Measurements from ENCODE around the gene SLC9A7. TPM values are rescaled to one million over a fixed set of nuclear protein-coding genes. Genes with fewer than 3 reads are reported as not detected.
"Not testable (repeated sequence)": the region's sequence is repeated elsewhere in the genome, so short reads cannot be mapped to it uniquely, and the experiment has no call there.

Gene SLC9A7
- polyA plus RNA-seq, 4 donors: under 0.01 to 2.8 (median 1.4) TPM

- no peak for FAIRE-seq
- 63 to 74% (median 70%) methylated on average over 4 of the region's 4 CpGs for WGBS, 3 donors
These were observed 30.0 kb upstream of the SLC9A7 start for GRCh38 chrX:46788902-46789301.

GRCh38 chrX:46784437-46784836 is 25.5 kb upstream of the SLC9A7 start:
- DNase-seq; H3K4me1 ChIP-seq (ENCODE audit: control insufficient read depth in 3 of 3, insufficient read depth in 2 of 3, low read depth in 1 of 3, low read length in 2 of 3); FAIRE-seq; H3K4me3 ChIP-seq (ENCODE audit: low read depth in 1 of 3, low read length in 3 of 3); H3K9me3 ChIP-seq (ENCODE audit: control insufficient read depth in 2 of 2, insufficient read depth in 1 of 2, low read depth in 1 of 2, low read length in 1 of 2); H3K27ac ChIP-seq (ENCODE audit: low read depth in 1 of 3, low read length in 2 of 3); H3K36me3 ChIP-seq (ENCODE audit: control insufficient read depth in 3 of 3, insufficient read depth in 2 of 3, low read depth in 1 of 3, low read length in 3 of 3); H3K27me3 ChIP-seq (ENCODE audit: control insufficient read depth in 3 of 3, insufficient read depth in 3 of 3, low read length in 3 of 3): not testable (repeated sequence)

More at GRCh38 chrX:46788902-46789301, 30.0 kb upstream of the SLC9A7 start:
- no peak overlapping the region for H3K4me3 ChIP-seq (ENCODE audit: low read depth in 1 of 3, low read length in 3 of 3)
- peaks cover 0 to 13% (median 0%) of the 10 kb centered on the region in 3 donors for H3K4me1 ChIP-seq (ENCODE audit: control insufficient read depth in 3 of 3, insufficient read depth in 2 of 3, low read depth in 1 of 3, low read length in 2 of 3)
- no peak for DNase-seq
- H3K9me3 ChIP-seq (ENCODE audit: control insufficient read depth in 2 of 2, insufficient read depth in 1 of 2, low read depth in 1 of 2, low read length in 1 of 2): no peaks in the 10 kb centered on the region
- no peak overlapping the region for H3K27ac ChIP-seq (ENCODE audit: low read depth in 1 of 3, low read length in 2 of 3)
- no peaks in the 10 kb centered on the region for H3K27me3 ChIP-seq (ENCODE audit: control insufficient read depth in 3 of 3, insufficient read depth in 3 of 3, low read length in 3 of 3)
- H3K36me3 ChIP-seq (ENCODE audit: control insufficient read depth in 3 of 3, insufficient read depth in 2 of 3, low read depth in 1 of 3, low read length in 3 of 3): no peaks in the 10 kb centered on the region

GRCh38 chrX:46782034-46782433 is 23.1 kb upstream of the SLC9A7 start:
- WGBS, 3 donors: 71 to 94% (median 78%) methylated on average over 4 of the region's 4 CpGs
- Histone ChIP-seq H3K4me3 (ENCODE audit: low read depth in 1 of 3, low read length in 3 of 3) (no peak overlapping the region), H3K9me3 (ENCODE audit: control insufficient read depth in 2 of 2, insufficient read depth in 1 of 2, low read depth in 1 of 2, low read length in 1 of 2) (no peaks in the 10 kb centered on the region), H3K36me3 (ENCODE audit: control insufficient read depth in 3 of 3, insufficient read depth in 2 of 3, low read depth in 1 of 3, low read length in 3 of 3) (no peaks in the 10 kb centered on the region), H3K4me1 (ENCODE audit: control insufficient read depth in 3 of 3, insufficient read depth in 2 of 3, low read depth in 1 of 3, low read length in 2 of 3) (no peaks in the 10 kb centered on the region), H3K27ac (ENCODE audit: low read depth in 1 of 3, low read length in 2 of 3) (no peak overlapping the region), H3K27me3 (ENCODE audit: control insufficient read depth in 3 of 3, insufficient read depth in 3 of 3, low read length in 3 of 3) (no peaks in the 10 kb centered on the region)
- DNase-seq (no peak), FAIRE-seq (no peak)

- no peaks in the 10 kb centered on the region for H3K36me3 ChIP-seq (ENCODE audit: control insufficient read depth in 3 of 3, insufficient read depth in 2 of 3, low read depth in 1 of 3, low read length in 3 of 3)
- H3K27me3 ChIP-seq (ENCODE audit: control insufficient read depth in 3 of 3, insufficient read depth in 3 of 3, low read length in 3 of 3): no peaks in the 10 kb centered on the region
- H3K4me3 ChIP-seq (ENCODE audit: low read depth in 1 of 3, low read length in 3 of 3): no peak overlapping the region
- FAIRE-seq: no peak
- no peaks in the 10 kb centered on the region for H3K9me3 ChIP-seq (ENCODE audit: control insufficient read depth in 2 of 2, insufficient read depth in 1 of 2, low read depth in 1 of 2, low read length in 1 of 2)
- WGBS, 3 donors: 16 to 37% (median 22%) methylated on average over 7 of the region's 7 CpGs
- no peak overlapping the region for H3K27ac ChIP-seq (ENCODE audit: low read depth in 1 of 3, low read length in 2 of 3)
- DNase-seq: peak; percentile 22 to 43
- H3K4me1 ChIP-seq (ENCODE audit: control insufficient read depth in 3 of 3, insufficient read depth in 2 of 3, low read depth in 1 of 3, low read length in 2 of 3): no peaks in the 10 kb centered on the region
These were observed 19.3 kb upstream of the SLC9A7 start for GRCh38 chrX:46777971-46778810.

- no peaks in the 10 kb centered on the region for H3K27me3 ChIP-seq (ENCODE audit: control insufficient read depth in 3 of 3, insufficient read depth in 3 of 3, low read length in 3 of 3)
- H3K27ac ChIP-seq (ENCODE audit: low read depth in 1 of 3, low read length in 2 of 3): no peak overlapping the region
- H3K36me3 ChIP-seq (ENCODE audit: control insufficient read depth in 3 of 3, insufficient read depth in 2 of 3, low read depth in 1 of 3, low read length in 3 of 3): no peaks in the 10 kb centered on the region
- FAIRE-seq: no peak
- no peaks in the 10 kb centered on the region for H3K9me3 ChIP-seq (ENCODE audit: control insufficient read depth in 2 of 2, insufficient read depth in 1 of 2, low read depth in 1 of 2, low read length in 1 of 2)
- DNase-seq: no peak
- no peaks in the 10 kb centered on the region for H3K4me1 ChIP-seq (ENCODE audit: control insufficient read depth in 3 of 3, insufficient read depth in 2 of 3, low read depth in 1 of 3, low read length in 2 of 3)
- WGBS, 3 donors: 41 to 81% (median 70%) methylated on average over 1 of the region's 1 CpG
- no peak overlapping the region for H3K4me3 ChIP-seq (ENCODE audit: low read depth in 1 of 3, low read length in 3 of 3)
These were observed 11.9 kb upstream of the SLC9A7 start for GRCh38 chrX:46770817-46771163.

GRCh38 chrX:46770000-46770816 is 11.3 kb upstream of the SLC9A7 start:
- H3K27me3 ChIP-seq (ENCODE audit: control insufficient read depth in 3 of 3, insufficient read depth in 3 of 3, low read length in 3 of 3): no peaks in the 10 kb centered on the region
- 50 to 60% (median 55%) methylated on average over 4 of the region's 4 CpGs for WGBS, 3 donors
- no peak for FAIRE-seq
- no peaks in the 10 kb centered on the region for H3K4me1 ChIP-seq (ENCODE audit: control insufficient read depth in 3 of 3, insufficient read depth in 2 of 3, low read depth in 1 of 3, low read length in 2 of 3)
- no peaks in the 10 kb centered on the region for H3K9me3 ChIP-seq (ENCODE audit: control insufficient read depth in 2 of 2, insufficient read depth in 1 of 2, low read depth in 1 of 2, low read length in 1 of 2)
- no peak overlapping the region for H3K4me3 ChIP-seq (ENCODE audit: low read depth in 1 of 3, low read length in 3 of 3)
- H3K36me3 ChIP-seq (ENCODE audit: control insufficient read depth in 3 of 3, insufficient read depth in 2 of 3, low read depth in 1 of 3, low read length in 3 of 3): no peaks in the 10 kb centered on the region
- DNase-seq: no peak
- no peak overlapping the region for H3K27ac ChIP-seq (ENCODE audit: low read depth in 1 of 3, low read length in 2 of 3)

- no peak for FAIRE-seq
- no peak for DNase-seq
- peaks cover 0 to 4% (median 2%) of the 10 kb centered on the region in 3 donors for H3K4me1 ChIP-seq (ENCODE audit: control insufficient read depth in 3 of 3, insufficient read depth in 2 of 3, low read depth in 1 of 3, low read length in 2 of 3)
- no peak overlapping the region for H3K4me3 ChIP-seq (ENCODE audit: low read depth in 1 of 3, low read length in 3 of 3)
- no peak overlapping the region for H3K27ac ChIP-seq (ENCODE audit: low read depth in 1 of 3, low read length in 2 of 3)
- no peaks in the 10 kb centered on the region for H3K27me3 ChIP-seq (ENCODE audit: control insufficient read depth in 3 of 3, insufficient read depth in 3 of 3, low read length in 3 of 3)
- H3K9me3 ChIP-seq (ENCODE audit: control insufficient read depth in 2 of 2, insufficient read depth in 1 of 2, low read depth in 1 of 2, low read length in 1 of 2): peaks cover 0 to 2% of the 10 kb centered on the region in 2 donors
- no peaks in the 10 kb centered on the region for H3K36me3 ChIP-seq (ENCODE audit: control insufficient read depth in 3 of 3, insufficient read depth in 2 of 3, low read depth in 1 of 3, low read length in 3 of 3)
- WGBS, 3 donors: 73 to 95% (median 88%) methylated on average over 1 of the region's 1 CpG
These were observed 4.0 kb upstream of the SLC9A7 start for GRCh38 chrX:46762963-46763362.

- no peak for DNase-seq
- Histone ChIP-seq H3K4me3 (ENCODE audit: low read depth in 1 of 3, low read length in 3 of 3) (peak overlapping the region; percentile 19 to 62 (median 36)), H3K4me1 (ENCODE audit: control insufficient read depth in 3 of 3, insufficient read depth in 2 of 3, low read depth in 1 of 3, low read length in 2 of 3) (peaks cover 0 to 4% (median 2%) of the 10 kb centered on the region in 3 donors), H3K27me3 (ENCODE audit: control insufficient read depth in 3 of 3, insufficient read depth in 3 of 3, low read length in 3 of 3) (no peaks in the 10 kb centered on the region), H3K36me3 (ENCODE audit: control insufficient read depth in 3 of 3, insufficient read depth in 2 of 3, low read depth in 1 of 3, low read length in 3 of 3) (no peaks in the 10 kb centered on the region), H3K27ac (ENCODE audit: low read depth in 1 of 3, low read length in 2 of 3) (no peak overlapping the region), H3K9me3 (ENCODE audit: control insufficient read depth in 2 of 2, insufficient read depth in 1 of 2, low read depth in 1 of 2, low read length in 1 of 2) (peaks cover 0 to 2% of the 10 kb centered on the region in 2 donors)
- 17 to 52% (median 31%) methylated on average over 4 of the region's 4 CpGs for WGBS, 3 donors
- FAIRE-seq: no peak
These were observed 692 bp upstream of the SLC9A7 start for GRCh38 chrX:46759645-46759974.
